ENCODE data around the gene TFEB. TPM values are rescaled to one million over a fixed set of nuclear protein-coding genes. Genes with fewer than 3 reads are reported as not detected.

The TFEB gene
- total RNA-seq, 1 experiment from 2014 or later: 1.8 TPM

- no peaks in the 10 kb centered on the region for H3K27me3 ChIP-seq (replicated peaks; ENCODE audit: insufficient read depth, low read depth, low read length, poor library complexity)
- no peak overlapping the region for H3K27ac ChIP-seq (ENCODE audit: low read depth, low read length, poor library complexity, severe bottlenecking)
- ChIA-PET POLR2A (ENCODE audit: low non-redundant PET) (no interaction called here), CTCF (no interaction called here)
- intact Hi-C loops (cut with micrococcal nuclease; ENCODE audit: unreplicated experiment): no loop called here
- no peaks in the 10 kb centered on the region for H3K36me3 ChIP-seq (ENCODE audit: insufficient read depth, low read length, poor library complexity, severe bottlenecking)
- H3K4me3 ChIP-seq (ENCODE audit: low read depth, low read length, poor library complexity, severe bottlenecking): no peak overlapping the region
- H3K4me1 ChIP-seq (ENCODE audit: insufficient read depth, low read length, poor library complexity, severe bottlenecking): peaks cover 49% of the 10 kb centered on the region
- no peaks in the 10 kb centered on the region for H3K9me3 ChIP-seq (ENCODE audit: low read depth, low read length, poor library complexity, severe bottlenecking)
- no TSS peak for BruUV-seq (replicated peaks)
- DNase-seq (ENCODE audit: low spot score): no peak
- TF ChIP-seq, protein P1, sequence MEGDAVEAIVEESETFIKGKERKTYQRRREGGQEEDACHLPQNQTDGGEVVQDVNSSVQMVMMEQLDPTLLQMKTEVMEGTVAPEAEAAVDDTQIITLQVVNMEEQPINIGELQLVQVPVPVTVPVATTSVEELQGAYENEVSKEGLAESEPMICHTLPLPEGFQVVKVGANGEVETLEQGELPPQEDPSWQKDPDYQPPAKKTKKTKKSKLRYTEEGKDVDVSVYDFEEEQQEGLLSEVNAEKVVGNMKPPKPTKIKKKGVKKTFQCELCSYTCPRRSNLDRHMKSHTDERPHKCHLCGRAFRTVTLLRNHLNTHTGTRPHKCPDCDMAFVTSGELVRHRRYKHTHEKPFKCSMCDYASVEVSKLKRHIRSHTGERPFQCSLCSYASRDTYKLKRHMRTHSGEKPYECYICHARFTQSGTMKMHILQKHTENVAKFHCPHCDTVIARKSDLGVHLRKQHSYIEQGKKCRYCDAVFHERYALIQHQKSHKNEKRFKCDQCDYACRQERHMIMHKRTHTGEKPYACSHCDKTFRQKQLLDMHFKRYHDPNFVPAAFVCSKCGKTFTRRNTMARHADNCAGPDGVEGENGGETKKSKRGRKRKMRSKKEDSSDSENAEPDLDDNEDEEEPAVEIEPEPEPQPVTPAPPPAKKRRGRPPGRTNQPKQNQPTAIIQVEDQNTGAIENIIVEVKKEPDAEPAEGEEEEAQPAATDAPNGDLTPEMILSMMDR (conservative IDR thresholded peaks at IDR 0.05; ENCODE audit: low read depth, low read length): no peak
- no peak for TF ChIP-seq EZH2 (IDR thresholded peaks at IDR 0.05; ENCODE audit: borderline replicate concordance, low read depth, low read length, poor library complexity, severe bottlenecking)
Measured at GRCh38 chr6:41721414-41721813, 14.0 kb downstream of the TFEB start.

DNA sequence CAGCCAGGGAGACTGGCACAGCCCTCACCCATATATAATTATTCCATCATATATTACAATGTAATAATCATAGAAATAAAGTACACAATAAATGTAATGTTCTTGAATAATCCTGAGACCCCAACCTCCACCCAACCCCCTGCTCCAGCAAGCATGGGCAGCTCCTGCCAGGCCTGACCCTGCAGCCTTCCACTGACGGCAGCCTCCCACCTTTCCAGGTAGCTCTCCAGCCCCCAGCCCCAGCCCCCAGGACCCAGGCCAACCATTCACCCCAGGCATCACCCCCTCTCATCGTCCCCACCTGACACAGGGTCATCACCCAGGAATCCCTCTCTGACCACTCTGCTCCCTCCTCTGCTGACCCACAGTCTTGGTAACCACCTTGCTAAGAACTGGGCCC is 14.6 kb downstream of the TFEB start:
- TF ChIP-seq, protein P1 (conservative IDR thresholded peaks at IDR 0.05; ENCODE audit: low read depth, low read length): no peak
- no peak for TF ChIP-seq EZH2 (IDR thresholded peaks at IDR 0.05; ENCODE audit: borderline replicate concordance, low read depth, low read length, poor library complexity, severe bottlenecking)
- ChIA-PET CTCF (no interaction called here), POLR2A (ENCODE audit: low non-redundant PET) (no interaction called here)
- peaks cover 53% of the 10 kb centered on the region for H3K4me1 ChIP-seq (ENCODE audit: insufficient read depth, low read length, poor library complexity, severe bottlenecking)
- H3K27me3 ChIP-seq (replicated peaks; ENCODE audit: insufficient read depth, low read depth, low read length, poor library complexity): no peaks in the 10 kb centered on the region
- H3K27ac ChIP-seq (ENCODE audit: low read depth, low read length, poor library complexity, severe bottlenecking): no peak overlapping the region
- H3K4me3 ChIP-seq (ENCODE audit: low read depth, low read length, poor library complexity, severe bottlenecking): no peak overlapping the region
- intact Hi-C loops (cut with micrococcal nuclease; ENCODE audit: unreplicated experiment): no loop called here
- H3K9me3 ChIP-seq (ENCODE audit: low read depth, low read length, poor library complexity, severe bottlenecking): no peaks in the 10 kb centered on the region
- DNase-seq (ENCODE audit: low spot score): no peak
- H3K36me3 ChIP-seq (ENCODE audit: insufficient read depth, low read length, poor library complexity, severe bottlenecking): no peaks in the 10 kb centered on the region
- no TSS peak for BruUV-seq (replicated peaks)

- BruUV-seq (replicated peaks): no TSS peak
- Histone ChIP-seq H3K27me3 (replicated peaks; ENCODE audit: insufficient read depth, low read depth, low read length, poor library complexity) (no peaks in the 10 kb centered on the region), H3K36me3 (ENCODE audit: insufficient read depth, low read length, poor library complexity, severe bottlenecking) (no peaks in the 10 kb centered on the region), H3K27ac (ENCODE audit: low read depth, low read length, poor library complexity, severe bottlenecking) (no peak overlapping the region), H3K4me1 (ENCODE audit: insufficient read depth, low read length, poor library complexity, severe bottlenecking) (peaks cover 53% of the 10 kb centered on the region), H3K4me3 (ENCODE audit: low read depth, low read length, poor library complexity, severe bottlenecking) (no peak overlapping the region), H3K9me3 (ENCODE audit: low read depth, low read length, poor library complexity, severe bottlenecking) (no peaks in the 10 kb centered on the region)
- DNase-seq (ENCODE audit: low spot score): no peak
- ChIA-PET CTCF (no interaction called here), POLR2A (ENCODE audit: low non-redundant PET) (no interaction called here)
- TF ChIP-seq, protein P1 (conservative IDR thresholded peaks at IDR 0.05; ENCODE audit: low read depth, low read length): no peak
- TF ChIP-seq EZH2 (IDR thresholded peaks at IDR 0.05; ENCODE audit: borderline replicate concordance, low read depth, low read length, poor library complexity, severe bottlenecking): no peak
- intact Hi-C loops (cut with micrococcal nuclease; ENCODE audit: unreplicated experiment): no loop called here
Measured at GRCh38 chr6:41720262-41720620, 15.2 kb downstream of the TFEB start.
